ENCODE results near the gene UVRAG.
A peak's percentile ranks its signal among the peaks of the same experiment; 100 is the strongest.

Gene UVRAG

DNA sequence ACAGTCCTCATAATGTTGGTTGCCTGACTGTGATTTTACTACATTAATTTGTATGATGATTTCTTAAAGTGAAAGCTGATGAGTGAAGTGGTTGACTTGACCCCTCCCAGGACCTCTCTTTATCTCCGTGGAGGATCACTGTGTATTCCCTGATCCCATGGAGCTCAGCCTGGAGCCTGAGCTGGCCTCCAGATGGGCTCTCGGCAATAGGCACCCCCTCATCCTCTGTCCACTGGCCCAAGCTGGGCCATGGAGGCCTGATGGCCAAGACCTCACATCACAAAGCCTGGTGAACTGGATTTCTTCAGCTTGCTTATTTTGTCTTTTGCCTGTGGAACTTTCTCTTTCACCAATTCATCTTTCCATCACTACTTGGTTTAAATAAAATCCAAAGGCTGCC is 316.1 kb downstream of the UVRAG start:
- DNase-seq, result no peak

GRCh38 chr11:76131671-76132631 is 316.9 kb downstream of the UVRAG start:
- DNase-seq, result no peak

DNA sequence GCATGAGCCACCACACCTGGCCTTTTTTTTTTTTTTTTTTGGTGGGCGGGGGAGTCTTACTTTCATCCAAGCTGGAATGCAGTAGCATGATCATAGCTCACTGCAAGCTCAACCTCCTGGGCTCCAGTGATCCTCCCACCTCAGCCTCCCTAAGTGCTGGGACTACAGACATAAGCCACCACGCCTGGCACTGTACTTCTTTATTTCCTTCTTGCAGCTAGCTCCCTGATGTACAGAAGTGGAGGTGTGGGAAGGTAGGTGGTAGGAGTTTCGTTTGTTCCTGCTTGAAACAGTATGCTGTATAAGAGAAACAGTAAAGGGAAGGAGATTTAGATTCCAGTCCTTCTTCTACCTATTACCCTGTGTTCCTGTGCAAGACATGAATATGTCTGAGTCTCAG is 319.2 kb downstream of the UVRAG start:
- no peak for DNase-seq

DNA sequence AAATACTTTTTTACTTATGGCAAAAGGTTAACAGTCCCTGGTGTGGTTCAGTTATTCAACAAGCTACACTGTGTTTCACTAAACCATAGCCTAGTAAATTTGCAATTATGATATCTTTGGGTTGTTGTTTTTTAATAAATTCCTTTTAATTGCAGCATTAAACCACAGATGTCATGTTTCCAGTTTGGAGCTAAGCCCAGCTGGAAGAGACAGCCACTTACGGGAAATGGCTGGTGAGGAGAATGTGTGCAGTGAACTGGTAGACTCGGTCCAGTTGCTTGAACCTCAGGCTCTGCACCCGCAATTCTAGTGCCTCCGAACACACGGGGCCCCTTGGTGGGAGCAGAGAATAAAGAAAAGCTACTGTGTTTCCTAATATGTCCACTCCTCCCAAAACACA is 320.5 kb downstream of the UVRAG start:
- DNase-seq, result no peak

- DNase-seq, result no peak
These were observed 324.3 kb downstream of the UVRAG start for GRCh38 chr11:76139314-76139713.

DNA sequence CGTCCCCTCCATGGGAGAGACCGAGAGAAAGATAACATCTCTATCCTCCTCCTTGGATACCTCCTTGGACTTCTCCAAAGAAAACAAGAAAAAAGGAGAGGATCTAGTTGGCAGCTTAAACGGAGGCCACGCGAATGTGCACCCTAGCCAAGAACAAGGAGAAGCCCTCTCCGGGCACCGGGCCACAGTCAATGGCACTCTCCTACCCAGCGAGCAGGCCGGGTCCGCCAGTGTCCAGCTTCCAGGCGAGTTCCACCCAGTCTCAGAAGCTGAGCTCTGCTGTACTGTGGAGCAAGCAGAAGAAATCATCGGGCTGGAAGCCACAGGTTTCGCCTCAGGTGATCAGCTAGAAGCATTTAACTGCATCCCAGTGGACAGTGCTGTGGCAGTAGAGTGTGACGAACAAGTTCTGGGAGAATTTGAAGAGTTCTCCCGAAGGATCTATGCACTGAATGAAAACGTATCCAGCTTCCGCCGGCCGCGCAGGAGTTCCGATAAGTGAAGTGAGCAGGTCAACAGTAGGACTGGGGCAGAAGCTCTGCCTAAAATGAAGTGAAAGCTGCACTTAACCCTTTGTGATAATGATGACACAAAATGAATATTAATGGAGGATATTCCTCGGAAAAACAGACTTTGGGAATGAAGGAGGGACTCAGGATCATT is 326.0 kb downstream of the UVRAG start:
- no peak for DNase-seq

GRCh38 chr11:76141901-76142588 is 327.0 kb downstream of the UVRAG start:
- no peak for DNase-seq

DNA sequence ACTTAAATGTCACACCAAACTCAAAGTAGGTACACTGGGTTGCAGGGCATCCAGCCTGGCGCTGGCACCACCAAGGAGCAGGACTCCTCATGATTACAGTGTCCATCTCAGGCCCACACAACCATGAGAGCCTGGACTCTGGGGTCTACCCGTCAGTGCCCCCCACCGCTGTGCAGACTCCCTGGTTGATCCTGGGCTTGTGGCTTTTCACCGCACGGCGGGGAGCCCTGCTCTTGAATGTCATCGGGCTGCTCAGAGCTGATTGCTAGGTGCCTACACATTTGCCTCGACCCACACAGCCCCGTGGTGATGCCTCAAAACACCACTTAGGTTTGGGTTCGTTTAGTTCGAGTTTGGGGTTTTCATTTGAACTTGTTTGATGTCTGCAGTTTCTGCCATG is 328.3 kb downstream of the UVRAG start:
- DNase-seq, result no peak

GRCh38 chr11:76147106-76147740 is 332.2 kb downstream of the UVRAG start:
- no peak for DNase-seq

DNA sequence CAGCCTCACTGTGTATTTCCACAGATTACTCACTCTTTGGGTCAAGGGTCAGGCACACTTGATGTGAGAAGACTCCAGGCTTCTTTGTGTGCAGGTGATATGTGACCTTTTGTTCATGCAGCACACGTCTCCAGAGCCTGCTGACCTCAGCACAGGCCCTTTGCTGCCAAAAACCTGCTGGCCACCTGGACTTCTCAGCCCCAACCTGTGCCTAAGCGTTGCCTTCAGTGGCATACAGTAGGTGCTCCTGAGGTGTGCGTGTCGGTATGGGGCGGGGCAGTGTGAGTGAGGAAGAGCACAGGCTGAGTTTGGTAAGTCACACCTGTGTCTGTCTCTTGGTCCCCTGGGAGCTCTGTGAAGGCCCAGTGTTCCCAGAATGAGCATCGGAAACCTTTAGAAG is 333.2 kb downstream of the UVRAG start:
- DNase-seq, result no peak

- no peak for DNase-seq
These were observed 334.1 kb downstream of the UVRAG start for GRCh38 chr11:76148941-76149613.

DNA sequence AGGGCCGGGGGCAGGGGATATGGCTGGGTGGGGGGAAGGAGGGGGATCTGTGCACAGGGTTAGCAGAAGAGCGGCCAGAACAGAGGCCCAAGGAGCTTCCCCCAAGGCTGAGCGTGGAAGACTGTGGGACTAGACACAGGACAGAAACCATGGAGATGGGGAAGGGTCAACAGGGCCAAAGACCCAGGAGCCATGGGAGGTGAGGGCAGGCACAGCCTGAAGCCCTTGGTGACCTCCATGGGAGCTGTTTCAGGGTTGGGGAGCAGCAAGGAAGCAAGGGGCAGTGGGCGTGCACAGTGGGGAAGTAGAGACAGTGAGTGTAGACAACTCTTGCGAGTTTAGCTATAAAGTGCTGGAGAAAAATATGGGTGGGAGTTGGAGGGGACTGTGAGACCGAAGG is 334.7 kb downstream of the UVRAG start:
- no peak for DNase-seq

- no peak for DNase-seq
These were observed 335.1 kb downstream of the UVRAG start for GRCh38 chr11:76150141-76150540.

DNA sequence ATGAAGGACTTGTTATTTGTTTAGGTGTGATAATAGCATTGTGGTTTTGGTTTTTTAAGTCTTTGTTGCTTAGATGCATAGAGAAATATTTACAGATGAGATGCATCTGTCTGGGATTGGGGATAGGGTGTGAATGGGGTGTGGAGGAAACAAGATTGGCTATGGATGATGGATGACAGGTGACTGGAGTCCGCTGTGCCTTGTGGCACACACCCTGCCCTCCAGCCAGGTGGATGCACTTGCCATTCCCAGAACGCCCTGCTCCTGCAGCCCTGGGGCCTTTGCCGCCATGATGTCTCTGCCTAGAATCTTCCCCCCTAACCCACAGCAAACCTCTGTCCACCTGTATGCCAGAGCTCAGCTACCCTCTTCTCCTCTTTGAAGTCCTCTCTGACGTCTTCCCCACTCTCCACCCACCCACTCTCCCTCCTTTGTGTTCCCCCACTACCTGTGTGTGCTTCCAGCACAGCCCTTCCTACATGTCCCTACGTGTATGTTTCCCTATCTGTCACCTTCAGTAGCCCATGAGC is 336.6 kb downstream of the UVRAG start:
- no peak for DNase-seq

- peak; percentile 89 for DNase-seq
These were observed 337.2 kb downstream of the UVRAG start for GRCh38 chr11:76152086-76152681.

GRCh38 chr11:76152741-76153570 is 337.9 kb downstream of the UVRAG start:
- DNase-seq, result no peak

DNA sequence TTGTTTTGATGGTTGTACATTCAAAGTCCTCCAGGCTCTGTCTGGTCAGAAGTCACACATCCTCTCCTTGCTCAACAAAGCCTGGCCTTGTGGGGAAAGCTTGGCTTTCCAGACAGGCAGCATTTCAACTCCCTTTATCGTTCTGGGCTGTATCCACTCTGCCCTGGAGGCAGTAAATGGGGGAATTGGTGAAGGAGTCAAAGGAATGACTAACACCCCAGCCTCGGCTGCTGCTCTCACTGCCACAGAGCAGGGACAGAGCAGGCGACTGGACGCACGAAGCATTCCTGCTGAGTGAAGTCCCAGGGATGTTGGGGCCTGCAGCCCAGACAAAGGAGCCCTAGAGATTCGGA is 338.5 kb downstream of the UVRAG start:
- DNase-seq, result no peak

DNA sequence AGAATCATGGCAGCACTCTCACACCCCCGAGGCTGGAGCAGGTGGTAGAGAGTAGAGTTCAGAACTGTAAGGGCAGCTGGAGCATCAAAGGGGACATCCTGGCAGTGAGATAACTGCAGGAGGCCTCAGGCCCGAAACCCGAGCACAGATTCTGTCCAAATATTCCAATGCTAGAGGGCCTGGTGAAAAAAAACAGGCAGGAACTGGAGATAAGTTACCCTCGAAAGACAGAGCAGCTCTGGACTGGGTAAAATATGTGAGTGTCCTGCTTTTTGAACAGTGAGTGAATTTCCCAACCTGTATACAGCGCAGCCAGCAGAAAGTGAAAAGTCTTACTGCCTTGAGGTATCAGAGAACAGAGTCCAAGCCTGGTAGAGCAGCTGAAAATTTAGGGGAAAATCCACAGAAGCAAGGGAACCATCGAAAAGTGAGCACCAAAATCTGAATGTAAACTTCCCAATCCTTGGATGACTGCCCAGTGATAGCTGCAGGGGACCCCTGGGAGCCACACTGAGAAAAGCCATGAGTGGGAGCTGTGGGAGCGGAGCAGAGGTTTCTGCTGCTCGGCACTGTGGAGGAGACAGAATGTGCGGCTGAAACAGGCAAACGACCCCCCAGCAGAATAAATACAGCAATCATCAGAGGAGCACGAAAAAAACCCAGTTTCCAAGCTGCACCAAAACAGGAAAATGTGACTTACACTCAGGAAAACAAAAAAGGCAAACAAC is 340.7 kb downstream of the UVRAG start:
- no peak for DNase-seq

DNA sequence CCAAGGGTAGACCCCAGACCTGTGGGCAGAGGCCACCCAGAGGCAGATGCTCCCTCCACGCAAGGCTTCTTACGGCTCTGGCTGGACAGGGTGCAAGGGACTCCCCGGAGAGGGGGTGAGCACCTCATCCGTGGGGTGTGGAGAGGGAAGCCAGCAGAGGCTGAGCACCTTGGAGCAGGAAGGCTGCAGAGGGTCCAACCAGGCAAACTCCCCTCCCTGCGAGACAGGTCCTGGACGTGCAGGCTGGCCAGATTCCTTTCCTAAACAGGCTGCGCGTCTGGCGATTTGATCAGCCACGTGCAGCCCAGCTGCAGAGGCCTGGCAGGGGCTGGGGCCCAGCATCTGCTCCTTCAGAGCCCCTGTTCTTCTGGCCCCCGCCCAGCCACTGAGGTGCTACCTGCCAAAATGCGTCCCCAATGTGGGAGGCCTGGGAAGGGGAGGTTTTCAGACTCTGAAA is 342.0 kb downstream of the UVRAG start:
- DNase-seq, result no peak

- no peak for DNase-seq
These were observed 342.9 kb downstream of the UVRAG start for GRCh38 chr11:76157891-76158290.

Data from stimulated activated CD4-positive, alpha-beta T cell treated with anti-CD3 and anti-CD28 coated beads, Interleukin-4, amount 100 ng/mL, for 24 hours (primary cell).